LNCAP (cell line): Measurements from ENCODE around the gene C11orf91.

ENCODE experiments used
- TF ChIP-seq, protein P1 (sequence below): fragments of 450-650 bp; IDR thresholded peaks from 2 replicates; pipeline ENCODE4 v1.5.1; 2017; ENCODE audit warnings: mild to moderate bottlenecking

The C11orf91 gene

DNA sequence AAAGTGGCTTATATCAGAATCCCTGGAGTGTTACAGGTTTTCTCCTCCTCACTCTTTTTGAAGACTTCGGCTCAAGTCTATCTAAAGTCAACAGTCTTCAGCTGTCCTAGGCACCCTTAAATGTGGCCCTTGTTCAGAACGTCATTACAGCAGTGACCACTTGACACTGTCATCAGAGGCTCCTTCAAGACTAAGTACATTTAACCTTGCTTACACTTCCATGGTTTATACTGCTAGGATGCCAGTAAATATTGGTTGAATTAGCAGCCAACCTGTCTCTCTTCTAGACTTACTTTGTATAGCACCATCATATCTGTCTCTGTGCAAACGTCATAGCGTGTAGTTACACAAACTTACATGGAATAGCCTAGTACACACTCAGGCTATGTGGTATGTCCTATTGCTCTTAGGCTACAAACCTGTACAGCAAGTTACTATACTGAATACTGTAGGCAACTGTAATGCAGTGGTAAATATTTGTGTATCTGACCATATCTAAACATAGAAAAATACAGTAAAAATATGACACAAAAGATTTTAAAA is 13.3 kb upstream of the C11orf91 start:
- TF ChIP-seq, protein P1, sequence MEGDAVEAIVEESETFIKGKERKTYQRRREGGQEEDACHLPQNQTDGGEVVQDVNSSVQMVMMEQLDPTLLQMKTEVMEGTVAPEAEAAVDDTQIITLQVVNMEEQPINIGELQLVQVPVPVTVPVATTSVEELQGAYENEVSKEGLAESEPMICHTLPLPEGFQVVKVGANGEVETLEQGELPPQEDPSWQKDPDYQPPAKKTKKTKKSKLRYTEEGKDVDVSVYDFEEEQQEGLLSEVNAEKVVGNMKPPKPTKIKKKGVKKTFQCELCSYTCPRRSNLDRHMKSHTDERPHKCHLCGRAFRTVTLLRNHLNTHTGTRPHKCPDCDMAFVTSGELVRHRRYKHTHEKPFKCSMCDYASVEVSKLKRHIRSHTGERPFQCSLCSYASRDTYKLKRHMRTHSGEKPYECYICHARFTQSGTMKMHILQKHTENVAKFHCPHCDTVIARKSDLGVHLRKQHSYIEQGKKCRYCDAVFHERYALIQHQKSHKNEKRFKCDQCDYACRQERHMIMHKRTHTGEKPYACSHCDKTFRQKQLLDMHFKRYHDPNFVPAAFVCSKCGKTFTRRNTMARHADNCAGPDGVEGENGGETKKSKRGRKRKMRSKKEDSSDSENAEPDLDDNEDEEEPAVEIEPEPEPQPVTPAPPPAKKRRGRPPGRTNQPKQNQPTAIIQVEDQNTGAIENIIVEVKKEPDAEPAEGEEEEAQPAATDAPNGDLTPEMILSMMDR = no peak

DNA sequence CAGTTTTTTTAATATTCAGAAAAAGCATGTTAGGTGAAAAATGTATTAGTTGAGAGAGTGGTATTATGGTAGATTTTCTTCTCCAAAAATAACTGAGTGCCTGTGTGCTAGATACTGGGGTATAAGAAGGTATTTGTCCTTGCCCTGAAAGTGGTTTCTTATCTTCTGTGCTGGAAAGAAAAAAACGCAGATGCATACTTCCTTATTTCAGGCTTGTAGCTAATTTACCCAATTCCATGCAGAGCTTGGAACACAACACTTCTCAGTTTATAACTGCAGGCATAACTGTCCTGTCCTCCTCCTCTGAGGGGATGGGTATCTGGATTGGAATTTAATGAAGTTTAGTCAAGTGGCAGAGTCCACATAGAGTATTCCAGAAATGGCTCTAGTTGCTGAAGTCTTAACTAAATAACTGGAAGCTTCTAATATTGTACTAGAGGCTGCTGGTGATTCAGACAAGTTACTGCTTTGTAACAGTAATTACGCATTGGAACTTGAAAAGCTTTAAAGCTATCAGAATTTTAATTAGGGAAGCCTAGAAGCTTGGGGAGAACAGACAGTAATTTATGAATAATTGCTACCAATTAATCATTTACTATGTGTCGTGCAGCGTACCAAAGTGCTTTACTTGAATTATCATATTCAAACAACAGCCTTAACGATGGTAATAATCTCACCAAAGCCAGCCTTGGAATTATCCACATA is 12.7 kb upstream of the C11orf91 start:
- TF ChIP-seq, protein P1 = no peak

DNA sequence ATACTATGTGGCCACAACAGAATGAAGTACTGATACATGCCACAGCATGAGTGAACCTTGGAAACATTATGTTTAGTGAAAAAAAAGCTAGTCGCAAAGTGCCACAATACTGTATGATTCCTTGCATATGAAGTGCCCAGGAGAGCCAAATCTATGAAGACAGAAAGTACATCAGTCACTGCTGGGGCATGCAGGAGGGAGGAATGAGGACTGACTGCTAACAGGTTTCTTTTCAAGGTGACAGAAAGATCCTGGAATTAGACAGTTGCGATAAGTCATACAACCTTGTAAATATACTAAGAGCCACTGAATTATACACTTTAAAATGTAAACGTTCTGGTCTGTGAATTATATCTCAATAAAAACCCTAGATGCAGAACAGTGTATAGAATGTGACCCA is 11.8 kb upstream of the C11orf91 start:
- TF ChIP-seq, protein P1 = no peak

DNA sequence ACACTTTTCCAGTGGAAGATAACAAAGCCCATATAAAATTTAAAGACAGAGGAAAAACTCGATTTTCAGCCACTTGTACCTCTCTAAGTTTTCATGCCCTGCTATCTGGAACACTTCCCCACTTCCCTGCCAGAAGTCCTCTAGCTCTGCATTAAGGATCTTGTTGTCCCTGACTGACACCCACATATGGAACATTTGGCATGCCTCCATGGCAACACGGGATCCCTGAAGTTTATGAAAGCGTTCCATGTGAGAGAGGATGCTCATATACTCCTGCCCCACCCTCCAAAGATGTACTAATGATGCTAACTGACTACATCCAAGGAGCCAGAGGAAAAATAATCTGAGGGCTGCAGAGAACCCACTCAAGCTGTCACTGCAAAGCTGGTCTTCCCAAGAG is 8.8 kb upstream of the C11orf91 start:
- TF ChIP-seq, protein P1 = no peak

DNA sequence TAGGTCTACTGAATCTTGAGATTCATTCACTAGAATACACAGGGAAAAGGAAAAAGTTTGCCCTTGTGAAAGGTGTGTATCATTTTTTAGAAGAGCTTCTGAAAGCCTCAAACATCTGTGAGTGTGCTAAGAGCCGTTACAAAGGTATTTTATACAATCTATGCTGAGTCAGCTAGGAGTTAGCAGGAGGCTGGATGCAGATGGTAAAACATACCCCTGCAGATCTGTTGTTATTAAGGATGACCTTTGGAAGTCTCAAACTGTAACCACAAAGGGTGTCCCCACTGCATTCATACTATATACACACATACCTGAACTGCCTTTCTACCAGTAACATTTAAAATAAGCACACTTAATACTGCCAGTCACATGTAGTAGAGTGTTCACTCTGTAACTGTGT is 8.4 kb upstream of the C11orf91 start:
- TF ChIP-seq, protein P1 = no peak

DNA sequence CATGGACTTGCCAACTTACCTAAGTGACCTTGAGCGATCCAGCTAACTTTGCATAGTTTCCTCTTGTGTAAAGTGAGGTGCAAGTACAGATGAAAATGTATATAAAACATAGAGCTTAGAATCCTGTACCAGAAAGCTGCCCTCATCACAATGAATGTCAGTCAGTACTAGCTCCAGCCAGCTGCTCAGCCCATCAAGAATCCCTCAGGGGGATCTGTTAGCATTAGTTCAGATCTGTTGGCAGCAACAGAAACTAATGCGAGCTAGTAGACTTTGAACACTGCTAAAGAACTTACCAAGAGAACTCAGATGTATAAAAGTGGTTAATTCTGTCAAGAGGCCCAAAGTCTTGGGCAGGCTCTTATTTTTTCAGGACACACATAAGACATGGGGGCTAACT is 6.3 kb upstream of the C11orf91 start:
- TF ChIP-seq, protein P1 = no peak

DNA sequence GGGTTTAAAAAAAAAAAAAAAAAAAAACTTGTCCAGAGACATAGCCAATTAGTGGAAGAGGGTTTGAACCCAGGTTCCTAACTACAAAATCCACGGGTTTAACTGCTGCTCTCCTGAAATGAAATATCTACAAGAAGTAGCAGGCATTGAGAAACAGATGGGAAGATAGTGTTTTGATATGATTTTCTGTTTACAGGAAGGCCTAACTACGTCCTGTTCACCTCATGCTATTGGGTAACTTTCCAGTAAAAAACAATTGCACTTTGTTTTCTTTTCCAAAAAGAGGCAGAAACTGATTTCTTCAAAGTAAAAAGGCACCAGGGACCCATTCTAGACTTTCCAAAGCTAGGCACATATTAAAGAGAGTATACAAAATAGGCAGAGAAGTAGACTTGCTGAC is 5.9 kb upstream of the C11orf91 start:
- TF ChIP-seq, protein P1 = no peak
